Type B pancreatic cell (in vitro differentiated cells): ENCODE data around the gene MGAT4C. TPM values are rescaled to one million over a fixed set of nuclear protein-coding genes. Genes with fewer than 3 reads are reported as not detected.
"Not testable (repeated sequence)": the region's sequence is repeated elsewhere in the genome, so short reads cannot be mapped to it uniquely, and the experiment has no call there.

Experiments used
- DNase-seq: peaks from one replicate; pipeline ENCODE4 v3.0.0; 2021; ENCODE audit warnings: mixed read lengths; ENCODE audit not compliant: unreplicated experiment; ENCODE audit errors: extremely low spot score
- H3K27ac Mint-ChIP-seq: 2 replicates; pipeline ENCODE4 v1.8.0; 2021; ENCODE audit warnings: mild to moderate bottlenecking, mixed read lengths
- H3K27me3 Mint-ChIP-seq: 2 replicates; pipeline ENCODE4 v1.8.0; 2021; ENCODE audit warnings: mixed read lengths
- H3K36me3 Mint-ChIP-seq: 2 replicates; pipeline ENCODE4 v1.8.0; 2021; ENCODE audit warnings: mixed read lengths
- H3K4me1 Mint-ChIP-seq: one replicate; pipeline ENCODE4 v1.8.0; 2021; ENCODE audit warnings: mixed read lengths; ENCODE audit not compliant: unreplicated experiment
- H3K4me3 Mint-ChIP-seq: 2 replicates; pipeline ENCODE4 v1.8.0; 2021; ENCODE audit warnings: mild to moderate bottlenecking, mixed read lengths
- H3K9me3 Mint-ChIP-seq: 2 replicates; pipeline ENCODE4 v1.8.0; 2021; ENCODE audit warnings: mixed read lengths
- CTCF ChIP-seq: fragments of 200-600 bp; sonication (generic); conservative IDR thresholded peaks from 2 replicates; pipeline ENCODE4 v1.5.0; 2021; ENCODE audit warnings: antibody characterized with exemption, mild to moderate bottlenecking
- total RNA-seq: library from RNA; stranded (reverse); gene quantifications from 2 replicates; pipeline ENCODE4 v1.2.1, GENCODE V29; 2021; ENCODE audit warnings: low replicate concordance

MGAT4C gene
- total RNA-seq, 1 donor from 2014 or later, result 8.0 TPM

GRCh38 chr12:86091681-86092080 is 164.5 kb downstream of the MGAT4C start:
- no peak overlapping the region for H3K27ac Mint-ChIP-seq
- H3K4me1 Mint-ChIP-seq, result peaks cover 14% of the 10 kb centered on the region
- H3K4me3 Mint-ChIP-seq, result no peak overlapping the region
- no peak for DNase-seq
- no peaks in the 10 kb centered on the region for H3K36me3 Mint-ChIP-seq
- H3K9me3 Mint-ChIP-seq, result no peaks in the 10 kb centered on the region
- no peaks in the 10 kb centered on the region for H3K27me3 Mint-ChIP-seq
- TF ChIP-seq CTCF, result no peak

- no peak for TF ChIP-seq CTCF
- Mint-ChIP-seq H3K4me3 (no peak overlapping the region), H3K27ac (no peak overlapping the region), H3K27me3 (no peaks in the 10 kb centered on the region), H3K9me3 (no peaks in the 10 kb centered on the region), H3K36me3 (no peaks in the 10 kb centered on the region), H3K4me1 (no peaks in the 10 kb centered on the region)
- no peak for DNase-seq
These were observed 174.3 kb downstream of the MGAT4C start for GRCh38 chr12:86081843-86082242.

- DNase-seq, H3K9me3 Mint-ChIP-seq, H3K27ac Mint-ChIP-seq, H3K4me1 Mint-ChIP-seq, H3K27me3 Mint-ChIP-seq, H3K4me3 Mint-ChIP-seq, H3K36me3 Mint-ChIP-seq: not testable (repeated sequence)
These were observed 197.1 kb downstream of the MGAT4C start for GRCh38 chr12:86059052-86059451.

GRCh38 chr12:86057092-86057845 is 198.9 kb downstream of the MGAT4C start:
- H3K4me3 Mint-ChIP-seq, result no peak overlapping the region
- H3K9me3 Mint-ChIP-seq, result no peaks in the 10 kb centered on the region
- H3K27me3 Mint-ChIP-seq, result no peaks in the 10 kb centered on the region
- no peaks in the 10 kb centered on the region for H3K4me1 Mint-ChIP-seq
- no peak for TF ChIP-seq CTCF
- H3K27ac Mint-ChIP-seq, result no peak overlapping the region
- no peaks in the 10 kb centered on the region for H3K36me3 Mint-ChIP-seq
- DNase-seq, result no peak

DNA sequence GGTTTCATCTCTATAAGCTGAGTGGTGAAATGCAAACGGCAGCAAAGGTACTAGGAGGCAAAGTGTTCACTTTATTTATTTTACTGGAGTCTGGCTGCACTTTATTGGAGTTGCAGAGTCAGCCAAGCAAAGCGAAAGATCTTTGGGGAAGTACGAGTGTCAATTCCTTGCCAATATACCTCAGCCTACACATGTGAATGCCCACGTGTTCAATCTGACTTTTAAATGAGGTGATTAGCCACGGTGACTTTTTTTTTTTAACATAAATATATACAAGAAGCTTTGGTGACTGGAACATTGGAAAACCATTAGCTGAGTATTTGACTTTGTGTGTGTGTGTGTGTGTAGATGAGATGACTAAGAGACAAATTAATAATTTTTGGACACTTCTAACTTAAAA is 203.3 kb downstream of the MGAT4C start:
- no peak for DNase-seq
- Mint-ChIP-seq H3K36me3 (no peaks in the 10 kb centered on the region), H3K4me3 (no peak overlapping the region), H3K27me3 (no peaks in the 10 kb centered on the region), H3K9me3 (no peaks in the 10 kb centered on the region), H3K27ac (no peak overlapping the region), H3K4me1 (no peaks in the 10 kb centered on the region)
- no peak for TF ChIP-seq CTCF

- Mint-ChIP-seq H3K27me3 (no peaks in the 10 kb centered on the region), H3K4me3 (no peak overlapping the region), H3K4me1 (no peaks in the 10 kb centered on the region), H3K27ac (no peak overlapping the region), H3K36me3 (peaks cover 4% of the 10 kb centered on the region), H3K9me3 (no peaks in the 10 kb centered on the region)
- no peak for DNase-seq
- TF ChIP-seq CTCF, result no peak
These were observed 206.2 kb downstream of the MGAT4C start for GRCh38 chr12:86050010-86050409.
